22Rv1 (cell line): ENCODE data around the gene SLC39A11.

Source experiments
- ZFX ChIP-seq: fragments of 450-650 bp; IDR thresholded peaks from 2 replicates; pipeline ENCODE4 v1.6.1; 2017; ENCODE audit warnings: antibody characterized with exemption, borderline replicate concordance
- TF ChIP-seq, protein P1 (sequence below): fragments of 450-650 bp; IDR thresholded peaks from 2 replicates; pipeline ENCODE4 v1.5.1; 2017; ENCODE audit warnings: mild to moderate bottlenecking

DNA sequence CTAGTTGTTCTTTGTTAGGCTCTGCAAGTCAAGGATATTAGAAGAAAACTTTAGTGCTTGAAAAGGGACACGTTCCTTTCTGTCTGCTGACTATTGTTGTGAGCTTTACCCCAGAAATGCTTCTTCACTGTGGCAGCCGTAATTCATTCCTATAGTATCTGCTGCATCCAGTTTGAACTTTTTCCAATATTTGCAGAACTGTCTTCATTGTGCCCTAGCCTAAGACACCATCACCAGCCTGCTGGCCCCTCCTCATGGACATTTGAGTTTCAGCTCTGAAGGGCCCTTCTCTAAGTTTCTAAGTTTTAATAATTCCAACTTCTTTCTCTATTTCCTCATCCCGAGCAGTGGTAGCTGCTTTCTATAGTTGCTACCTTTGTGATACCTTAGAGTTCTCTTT, 91.7 kb downstream of the SLC39A11 start:
- TF ChIP-seq, protein P1, sequence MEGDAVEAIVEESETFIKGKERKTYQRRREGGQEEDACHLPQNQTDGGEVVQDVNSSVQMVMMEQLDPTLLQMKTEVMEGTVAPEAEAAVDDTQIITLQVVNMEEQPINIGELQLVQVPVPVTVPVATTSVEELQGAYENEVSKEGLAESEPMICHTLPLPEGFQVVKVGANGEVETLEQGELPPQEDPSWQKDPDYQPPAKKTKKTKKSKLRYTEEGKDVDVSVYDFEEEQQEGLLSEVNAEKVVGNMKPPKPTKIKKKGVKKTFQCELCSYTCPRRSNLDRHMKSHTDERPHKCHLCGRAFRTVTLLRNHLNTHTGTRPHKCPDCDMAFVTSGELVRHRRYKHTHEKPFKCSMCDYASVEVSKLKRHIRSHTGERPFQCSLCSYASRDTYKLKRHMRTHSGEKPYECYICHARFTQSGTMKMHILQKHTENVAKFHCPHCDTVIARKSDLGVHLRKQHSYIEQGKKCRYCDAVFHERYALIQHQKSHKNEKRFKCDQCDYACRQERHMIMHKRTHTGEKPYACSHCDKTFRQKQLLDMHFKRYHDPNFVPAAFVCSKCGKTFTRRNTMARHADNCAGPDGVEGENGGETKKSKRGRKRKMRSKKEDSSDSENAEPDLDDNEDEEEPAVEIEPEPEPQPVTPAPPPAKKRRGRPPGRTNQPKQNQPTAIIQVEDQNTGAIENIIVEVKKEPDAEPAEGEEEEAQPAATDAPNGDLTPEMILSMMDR, result no peak
- no peak for TF ChIP-seq ZFX
